Activated CD8-positive, alpha-beta memory T cell treated with anti-CD3 and anti-CD28 coated beads, Interleukin-2, amount 50 U/mL, for 24 hours (primary cell): ENCODE data around the gene COX7A2L.
"Not testable (repeated sequence)": the region's sequence is repeated elsewhere in the genome, so short reads cannot be mapped to it uniquely, and the experiment has no call there.

ENCODE experiments used
- DNase-seq: peaks from one replicate; pipeline ENCODE4 v3.0.0-alpha.2; 2020; ENCODE audit errors: extremely low read depth

The COX7A2L gene

DNA sequence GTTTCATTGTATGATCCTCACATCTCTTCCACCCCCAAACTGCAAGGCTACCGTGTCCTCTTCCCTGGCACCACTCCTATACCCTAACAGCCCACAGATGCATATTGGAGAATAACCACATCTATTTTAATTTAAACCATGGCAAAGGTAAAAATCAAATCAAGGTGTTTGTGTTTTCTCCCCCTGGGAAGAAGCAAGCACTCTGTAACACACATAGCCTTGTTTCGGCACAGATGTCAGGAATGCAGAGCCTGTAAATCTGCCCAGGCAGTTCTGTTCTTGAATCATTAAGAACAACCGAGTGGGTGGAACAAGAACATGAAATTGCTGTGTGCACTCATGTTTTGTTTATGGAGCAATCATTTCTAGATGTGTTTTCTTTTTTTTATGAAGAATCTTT is 6.8 kb upstream of the COX7A2L start:
- DNase-seq = no peak

GRCh38 chr2:42366411-42366810 is 5.4 kb upstream of the COX7A2L start:
- no peak for DNase-seq

GRCh38 chr2:42364658-42365057 is 3.6 kb upstream of the COX7A2L start:
- DNase-seq = no peak

- DNase-seq = no peak
These were observed 2.4 kb upstream of the COX7A2L start for GRCh38 chr2:42363413-42363812.

- no peak for DNase-seq
These were observed 789 bp upstream of the COX7A2L start for GRCh38 chr2:42361728-42362283.

DNA sequence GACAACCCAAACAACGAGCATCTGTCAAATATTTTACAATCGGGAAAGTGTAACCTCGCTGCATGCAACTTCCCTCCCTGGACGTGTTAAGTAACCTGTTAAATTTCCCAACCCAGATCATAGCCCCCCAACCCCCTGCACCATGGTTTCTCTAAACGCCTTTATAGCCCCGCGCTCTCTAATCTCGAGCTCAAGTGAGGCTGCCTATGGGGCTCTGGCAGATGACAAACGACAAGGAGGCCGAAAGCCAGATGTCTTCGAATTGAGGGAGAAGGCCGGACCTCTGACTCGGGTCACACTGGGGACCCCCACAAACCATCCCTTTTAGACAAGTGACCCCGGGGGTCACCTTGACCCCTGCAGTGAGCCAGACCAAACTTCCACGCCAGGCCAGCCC is 526 bp downstream of the COX7A2L start:
- no peak for DNase-seq

GRCh38 chr2:42359965-42360483 is 993 bp downstream of the COX7A2L start:
- no peak for DNase-seq

- no peak for DNase-seq
These were observed 1.6 kb downstream of the COX7A2L start for GRCh38 chr2:42359304-42359964.

- no peak for DNase-seq
These were observed 7.1 kb downstream of the COX7A2L start for GRCh38 chr2:42353792-42354429.

DNA sequence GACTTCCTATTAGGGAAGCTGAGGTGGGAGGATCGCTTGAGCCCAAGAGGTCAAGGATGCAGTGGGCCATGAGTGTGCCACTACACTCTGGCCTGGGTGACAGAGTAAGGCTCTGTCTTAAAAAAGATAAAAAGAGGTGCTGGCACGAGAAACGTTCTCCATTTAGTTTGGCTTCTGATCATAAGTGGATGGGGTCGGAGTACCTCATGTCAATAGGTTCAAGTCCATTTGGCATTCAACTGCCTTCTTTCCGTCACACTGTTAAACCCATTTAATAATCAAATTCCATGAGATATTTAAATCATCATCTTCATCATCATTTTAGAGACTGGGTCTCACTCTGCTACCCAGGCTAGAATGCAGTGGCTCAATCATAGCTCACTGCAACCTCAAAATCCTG is 9.2 kb downstream of the COX7A2L start:
- DNase-seq = no peak

GRCh38 chr2:42350434-42351063 is 10.5 kb downstream of the COX7A2L start:
- no peak for DNase-seq

GRCh38 chr2:42348113-42348805 is 12.8 kb downstream of the COX7A2L start:
- no peak for DNase-seq

DNA sequence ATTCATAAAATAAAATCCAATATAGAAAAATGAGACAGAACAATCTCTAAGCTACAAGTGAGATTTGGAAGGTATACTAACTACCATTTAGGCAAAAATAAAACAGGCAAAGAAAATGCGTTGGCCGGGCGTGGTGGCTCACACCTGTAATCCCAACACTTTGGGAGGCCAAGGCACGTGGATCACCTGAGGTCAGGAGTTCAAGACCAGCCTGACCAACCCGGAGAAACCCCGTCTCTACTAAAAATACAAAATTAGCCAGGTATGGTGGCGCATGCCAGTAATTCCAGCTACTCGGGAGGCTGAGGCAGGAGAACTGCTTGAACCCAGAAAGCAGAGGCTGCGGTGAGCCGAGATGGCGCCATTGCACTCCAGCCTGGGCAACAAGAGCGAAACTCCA is 13.5 kb downstream of the COX7A2L start:
- DNase-seq = not testable (repeated sequence)

DNA sequence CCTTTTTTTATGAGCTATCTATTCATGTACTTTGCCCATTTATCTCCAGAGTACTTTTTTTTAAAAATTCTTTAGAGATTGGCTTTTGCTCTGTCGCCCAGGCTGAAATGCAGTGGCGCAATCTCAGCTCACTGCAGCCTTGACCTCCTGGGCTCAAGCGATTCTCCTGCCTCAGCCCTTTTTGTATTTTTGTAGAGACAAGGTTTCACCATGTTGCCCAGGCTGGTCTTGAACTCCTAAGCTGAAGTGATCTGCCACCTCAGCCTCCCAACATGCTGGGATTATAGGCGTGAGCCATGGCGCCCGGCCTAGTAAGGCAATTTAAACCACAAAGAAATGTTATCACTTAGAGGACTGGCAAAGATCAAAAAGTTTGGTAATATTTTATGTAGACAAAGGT is 14.2 kb downstream of the COX7A2L start:
- not testable (repeated sequence) for DNase-seq

DNA sequence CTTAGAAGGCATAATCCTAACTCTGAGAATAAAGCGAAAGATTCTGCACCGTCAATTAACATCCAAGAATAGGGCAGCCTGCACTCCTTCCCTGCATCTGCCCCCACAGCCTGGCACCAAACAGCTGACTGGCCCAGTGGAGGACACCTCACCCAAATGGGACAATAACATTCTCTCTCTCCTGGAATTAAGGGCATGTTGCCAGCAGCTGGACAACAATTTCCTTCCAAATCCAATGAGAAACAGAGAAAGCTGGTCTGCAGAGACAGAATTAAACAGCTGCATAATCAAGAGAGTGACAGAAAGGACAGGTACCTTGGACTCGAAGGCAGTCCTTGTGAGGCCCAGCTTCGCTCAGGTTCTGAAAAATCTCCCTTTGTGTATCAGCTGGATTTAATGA is 15.0 kb downstream of the COX7A2L start:
- no peak for DNase-seq

- DNase-seq = no peak
These were observed 18.2 kb downstream of the COX7A2L start for GRCh38 chr2:42342795-42343241.

- no peak for DNase-seq
These were observed 18.8 kb downstream of the COX7A2L start for GRCh38 chr2:42342061-42342794.

DNA sequence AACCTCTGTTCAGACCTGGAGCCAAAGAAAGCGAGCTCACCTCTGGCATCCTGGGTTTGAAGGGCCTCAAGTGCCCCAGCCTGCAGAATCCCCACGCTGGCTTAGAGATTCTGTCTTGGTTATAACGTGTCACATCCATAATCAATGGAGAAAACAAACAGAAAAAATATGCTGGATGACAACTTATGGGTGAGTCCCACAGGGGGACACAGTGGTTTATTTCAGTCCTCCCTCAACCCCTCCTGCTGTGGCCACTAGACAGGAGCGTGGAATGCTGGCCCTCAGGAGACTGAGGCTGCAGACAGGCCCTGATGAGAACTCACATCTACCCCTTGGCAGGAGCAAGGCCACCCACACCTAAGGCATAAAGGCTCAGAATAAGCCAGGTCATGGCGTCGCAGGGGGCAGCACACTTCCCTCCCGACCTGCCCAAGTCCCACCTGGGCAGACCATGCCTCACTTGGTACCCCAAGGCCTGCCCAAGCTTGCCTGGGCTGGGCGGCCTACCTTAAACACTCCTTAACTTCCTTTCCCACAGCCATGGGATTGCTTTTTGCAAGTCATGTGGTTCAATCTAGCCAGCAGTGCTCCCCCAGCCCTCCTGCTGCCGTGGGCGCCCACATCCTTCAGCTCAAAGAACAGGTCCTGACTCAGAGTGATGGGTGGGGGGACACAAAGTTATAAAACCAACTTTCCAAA is 19.9 kb downstream of the COX7A2L start:
- no peak for DNase-seq

- DNase-seq = no peak
These were observed 20.7 kb downstream of the COX7A2L start for GRCh38 chr2:42340045-42340937.
